Glutamatergic neuron (in vitro differentiated cells): ENCODE data around the gene GIPC2. TPM values are rescaled to one million over a fixed set of nuclear protein-coding genes. Genes with fewer than 3 reads are reported as not detected.

Experiments used
- DNase-seq: peaks from one replicate; pipeline ENCODE4 v3.0.0; 2022
- H3K27ac Mint-ChIP-seq: one replicate; pipeline ENCODE4 v1.8.0; 2020; ENCODE audit warnings: mild to moderate bottlenecking, mixed read lengths, inconsistent platforms; ENCODE audit not compliant: unreplicated experiment
- H3K27me3 Mint-ChIP-seq: one replicate; pipeline ENCODE4 v1.8.0; 2020; ENCODE audit warnings: mild to moderate bottlenecking, moderate library complexity, mixed read lengths, inconsistent platforms; ENCODE audit not compliant: unreplicated experiment
- H3K36me3 Mint-ChIP-seq: one replicate; pipeline ENCODE4 v1.8.0; 2020; ENCODE audit warnings: mild to moderate bottlenecking, mixed read lengths, inconsistent platforms; ENCODE audit not compliant: unreplicated experiment
- H3K4me1 Mint-ChIP-seq: one replicate; pipeline ENCODE4 v1.8.0; 2020; ENCODE audit warnings: mild to moderate bottlenecking, low read depth, mixed read lengths, inconsistent platforms; ENCODE audit not compliant: unreplicated experiment
- H3K4me3 Mint-ChIP-seq: one replicate; pipeline ENCODE4 v1.8.0; 2020; ENCODE audit warnings: mild to moderate bottlenecking, mixed read lengths, inconsistent platforms; ENCODE audit not compliant: unreplicated experiment
- H3K9me3 Mint-ChIP-seq: one replicate; pipeline ENCODE4 v1.8.0; 2020; ENCODE audit warnings: mild to moderate bottlenecking, moderate library complexity, mixed read lengths, inconsistent platforms; ENCODE audit not compliant: unreplicated experiment
- total RNA-seq: library from RNA; stranded (reverse); fragmentation: NEBNext Ultra II Directional; extraction: Animal tissue kit (Norgen Biotek cat#: 25700); gene quantifications from one replicate; pipeline ENCODE4 v1.2.1, GENCODE V29; 2021; ENCODE audit not compliant: unreplicated experiment
- TF ChIP-seq, protein P1 (sequence below): fragments of 200-600 bp; sonication (generic); IDR thresholded peaks from one replicate; pipeline ENCODE4 v1.5.0; 2021; ENCODE audit not compliant: partially characterized antibody, unreplicated experiment

Gene GIPC2
- total RNA-seq, 1 donor from 2014 or later: not detected

DNA sequence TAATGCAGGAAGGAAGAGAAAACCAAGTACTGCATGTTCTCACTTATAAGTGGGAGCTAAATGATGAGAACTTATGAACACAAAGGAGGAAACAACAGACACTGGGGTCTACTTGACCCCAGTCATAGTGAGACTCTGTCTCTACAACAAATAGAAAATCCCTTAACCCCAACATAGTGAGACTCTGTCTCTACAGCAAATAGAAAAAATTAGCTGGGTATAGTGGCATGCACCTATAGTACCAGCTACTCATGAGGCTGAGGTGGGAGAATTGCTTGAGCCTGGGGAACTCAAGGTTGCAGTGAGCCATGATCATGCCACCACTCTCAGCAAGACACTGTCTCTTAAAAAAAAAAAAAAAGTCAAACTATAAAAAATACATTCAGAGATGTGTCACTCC, 42.7 kb downstream of the GIPC2 start:
- no peak overlapping the region for H3K27ac Mint-ChIP-seq
- H3K4me1 Mint-ChIP-seq: no peaks in the 10 kb centered on the region
- H3K27me3 Mint-ChIP-seq: peaks cover 3% of the 10 kb centered on the region
- peaks cover 5% of the 10 kb centered on the region for H3K36me3 Mint-ChIP-seq
- no peaks in the 10 kb centered on the region for H3K9me3 Mint-ChIP-seq
- DNase-seq: no peak
- TF ChIP-seq, protein P1, sequence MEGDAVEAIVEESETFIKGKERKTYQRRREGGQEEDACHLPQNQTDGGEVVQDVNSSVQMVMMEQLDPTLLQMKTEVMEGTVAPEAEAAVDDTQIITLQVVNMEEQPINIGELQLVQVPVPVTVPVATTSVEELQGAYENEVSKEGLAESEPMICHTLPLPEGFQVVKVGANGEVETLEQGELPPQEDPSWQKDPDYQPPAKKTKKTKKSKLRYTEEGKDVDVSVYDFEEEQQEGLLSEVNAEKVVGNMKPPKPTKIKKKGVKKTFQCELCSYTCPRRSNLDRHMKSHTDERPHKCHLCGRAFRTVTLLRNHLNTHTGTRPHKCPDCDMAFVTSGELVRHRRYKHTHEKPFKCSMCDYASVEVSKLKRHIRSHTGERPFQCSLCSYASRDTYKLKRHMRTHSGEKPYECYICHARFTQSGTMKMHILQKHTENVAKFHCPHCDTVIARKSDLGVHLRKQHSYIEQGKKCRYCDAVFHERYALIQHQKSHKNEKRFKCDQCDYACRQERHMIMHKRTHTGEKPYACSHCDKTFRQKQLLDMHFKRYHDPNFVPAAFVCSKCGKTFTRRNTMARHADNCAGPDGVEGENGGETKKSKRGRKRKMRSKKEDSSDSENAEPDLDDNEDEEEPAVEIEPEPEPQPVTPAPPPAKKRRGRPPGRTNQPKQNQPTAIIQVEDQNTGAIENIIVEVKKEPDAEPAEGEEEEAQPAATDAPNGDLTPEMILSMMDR: no peak
- no peak overlapping the region for H3K4me3 Mint-ChIP-seq

DNA sequence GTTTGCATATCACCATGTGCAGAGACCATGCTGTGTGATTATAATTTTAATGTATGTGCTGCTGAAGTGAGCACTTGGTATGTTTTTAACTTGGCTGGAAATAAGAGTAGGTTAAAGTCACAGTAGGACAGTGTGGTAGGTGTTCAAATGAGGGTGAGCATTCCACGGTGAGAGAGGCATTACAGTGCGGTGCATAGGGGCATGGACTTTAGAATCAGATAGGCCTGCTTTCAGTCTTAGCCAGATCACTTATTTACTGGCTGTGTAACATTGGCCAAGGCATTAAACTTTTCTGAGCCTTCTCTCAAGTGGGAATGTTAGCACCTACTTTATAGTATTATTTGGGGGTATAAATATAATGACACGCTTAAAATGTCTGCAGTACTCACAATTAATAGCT, 43.2 kb downstream of the GIPC2 start:
- no peaks in the 10 kb centered on the region for H3K9me3 Mint-ChIP-seq
- H3K27ac Mint-ChIP-seq: no peak overlapping the region
- H3K4me3 Mint-ChIP-seq: no peak overlapping the region
- no peak for DNase-seq
- H3K36me3 Mint-ChIP-seq: peaks cover 5% of the 10 kb centered on the region
- H3K4me1 Mint-ChIP-seq: no peaks in the 10 kb centered on the region
- H3K27me3 Mint-ChIP-seq: peaks cover 3% of the 10 kb centered on the region
- TF ChIP-seq, protein P1: no peak

- TF ChIP-seq, protein P1: no peak
- Mint-ChIP-seq H3K4me1 (no peaks in the 10 kb centered on the region), H3K9me3 (no peaks in the 10 kb centered on the region), H3K36me3 (peaks cover 5% of the 10 kb centered on the region), H3K4me3 (no peak overlapping the region), H3K27ac (no peak overlapping the region), H3K27me3 (no peaks in the 10 kb centered on the region)
- DNase-seq: no peak
Measured at GRCh38 chr1:78090472-78091133, 44.8 kb downstream of the GIPC2 start.

- no peaks in the 10 kb centered on the region for H3K9me3 Mint-ChIP-seq
- TF ChIP-seq, protein P1: no peak
- no peak overlapping the region for H3K4me3 Mint-ChIP-seq
- no peaks in the 10 kb centered on the region for H3K4me1 Mint-ChIP-seq
- H3K36me3 Mint-ChIP-seq: peaks cover 5% of the 10 kb centered on the region
- no peaks in the 10 kb centered on the region for H3K27me3 Mint-ChIP-seq
- no peak for DNase-seq
- H3K27ac Mint-ChIP-seq: no peak overlapping the region
Measured at GRCh38 chr1:78091215-78091813, 45.5 kb downstream of the GIPC2 start.

DNA sequence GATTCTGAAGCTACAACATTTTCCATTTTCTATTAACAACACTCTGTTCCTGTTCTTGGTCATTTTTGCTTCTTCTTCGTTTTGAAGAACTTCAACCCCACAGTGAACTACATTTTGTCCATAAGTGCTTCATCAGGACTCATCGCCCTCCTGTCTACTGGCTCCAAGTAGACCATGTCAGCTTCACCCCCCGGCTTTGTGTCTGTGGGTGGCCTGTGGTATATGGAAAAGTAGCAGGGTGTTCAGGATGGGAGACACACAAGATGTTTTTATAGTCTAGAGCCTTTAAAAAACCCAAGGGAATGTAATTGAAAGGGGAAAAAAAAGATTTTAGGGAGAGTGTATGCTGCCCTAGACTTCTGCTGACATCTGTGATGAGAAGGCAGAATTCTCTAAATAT, 46.1 kb downstream of the GIPC2 start:
- Mint-ChIP-seq H3K4me1 (no peaks in the 10 kb centered on the region), H3K36me3 (peaks cover 1% of the 10 kb centered on the region)
- no peak for DNase-seq

More for the DNA sequence above, 46.1 kb downstream of the GIPC2 start:
- TF ChIP-seq, protein P1: no peak
- Mint-ChIP-seq H3K9me3 (no peaks in the 10 kb centered on the region), H3K27ac (no peak overlapping the region), H3K27me3 (no peaks in the 10 kb centered on the region), H3K4me3 (no peak overlapping the region)
